Kidney glomerular epithelial cell (primary cell): ENCODE data around the gene WDFY1.
A peak's percentile ranks its signal among the peaks of the same experiment; 100 is the strongest.
"Not testable (repeated sequence)": the region's sequence is repeated elsewhere in the genome, so short reads cannot be mapped to it uniquely, and the experiment has no call there.

Experiments used
- DNase-seq: peaks from one replicate; lab custom pipeline; 2025; lab: John Stamatoyannopoulos, UW

The WDFY1 gene

DNA sequence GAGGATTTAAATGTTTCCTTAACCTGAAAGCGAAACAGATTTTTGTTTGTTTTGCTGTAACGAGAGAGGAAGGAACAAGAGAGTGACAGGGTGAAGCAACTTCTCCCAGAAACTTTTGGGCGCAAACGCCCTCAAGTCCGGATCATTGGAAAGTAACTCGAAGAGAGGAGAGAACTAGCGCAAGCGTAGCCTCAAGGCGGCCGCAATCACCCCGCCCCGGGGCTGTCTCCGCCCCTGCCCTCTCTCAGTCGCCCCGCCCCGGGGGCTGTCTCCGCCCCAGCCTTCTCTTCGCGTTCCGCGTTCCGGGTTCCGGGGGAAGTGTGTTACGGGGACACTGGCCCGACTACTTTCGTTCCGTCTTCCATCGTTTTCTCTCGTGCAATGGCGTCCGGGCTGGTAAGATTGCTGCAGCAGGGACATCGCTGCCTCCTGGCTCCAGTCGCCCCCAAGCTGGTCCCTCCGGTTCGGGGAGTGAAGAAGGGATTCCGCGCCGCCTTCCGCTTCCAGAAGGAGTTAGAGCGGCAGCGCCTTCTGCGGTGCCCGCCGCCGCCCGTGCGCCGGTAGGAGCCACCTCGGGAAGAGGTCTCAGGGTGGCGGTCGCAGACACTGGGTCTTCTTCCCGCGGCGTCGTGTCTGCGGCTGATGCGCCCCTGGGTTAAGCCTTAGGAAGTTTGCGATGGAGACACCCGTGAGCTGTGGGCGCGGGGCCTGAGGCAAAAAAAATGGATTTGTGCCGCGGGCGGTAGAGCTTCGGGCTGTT, 12.1 kb upstream of the WDFY1 start, which contains the start of gene MRPL44:
TSS of gene MRPL44 (plus strand) at position 372 of the 760 bp plus-strand sequence. CDS start at position 382, 10 bp downstream.
- peak; percentile 93 for DNase-seq

DNA sequence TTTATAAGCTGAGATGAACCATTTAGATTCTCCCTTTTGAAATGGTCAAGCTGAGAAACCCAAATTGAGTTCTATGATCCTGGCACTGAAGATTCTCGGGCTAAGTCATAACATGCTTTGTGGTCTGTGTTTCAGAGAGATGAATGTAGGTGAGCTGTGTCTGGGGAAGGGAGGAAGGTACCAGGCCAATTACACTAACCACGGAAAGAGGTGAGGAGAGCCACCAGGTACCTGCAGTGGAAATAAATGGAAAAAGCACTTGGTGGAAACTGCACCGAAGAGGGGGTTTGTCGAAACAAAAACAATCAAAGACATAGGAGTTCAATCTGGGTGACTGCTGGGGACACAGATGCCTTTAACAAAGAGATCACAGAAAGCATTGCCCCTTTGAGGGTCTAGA, 11.2 kb upstream of the WDFY1 start:
- DNase-seq = no peak

DNA sequence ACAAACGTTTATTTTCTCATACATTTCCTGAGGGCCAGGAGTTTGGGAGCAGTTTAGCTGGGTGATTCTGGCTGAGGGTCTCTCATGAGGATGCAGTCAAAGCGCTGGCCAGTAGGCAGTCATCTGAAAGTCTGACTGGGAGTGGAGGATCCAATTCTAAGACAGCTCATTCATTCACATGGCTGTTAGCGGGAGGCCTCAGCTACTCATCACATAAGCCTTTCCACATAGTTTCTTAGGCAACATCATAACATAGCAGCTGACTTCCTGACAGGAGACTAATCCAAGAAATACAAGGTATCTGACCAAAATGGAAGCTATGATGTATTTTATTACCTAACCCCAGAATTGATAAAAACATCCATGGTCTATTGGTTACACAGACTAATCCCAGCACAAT, 9.3 kb upstream of the WDFY1 start:
- DNase-seq = peak; percentile 52

DNA sequence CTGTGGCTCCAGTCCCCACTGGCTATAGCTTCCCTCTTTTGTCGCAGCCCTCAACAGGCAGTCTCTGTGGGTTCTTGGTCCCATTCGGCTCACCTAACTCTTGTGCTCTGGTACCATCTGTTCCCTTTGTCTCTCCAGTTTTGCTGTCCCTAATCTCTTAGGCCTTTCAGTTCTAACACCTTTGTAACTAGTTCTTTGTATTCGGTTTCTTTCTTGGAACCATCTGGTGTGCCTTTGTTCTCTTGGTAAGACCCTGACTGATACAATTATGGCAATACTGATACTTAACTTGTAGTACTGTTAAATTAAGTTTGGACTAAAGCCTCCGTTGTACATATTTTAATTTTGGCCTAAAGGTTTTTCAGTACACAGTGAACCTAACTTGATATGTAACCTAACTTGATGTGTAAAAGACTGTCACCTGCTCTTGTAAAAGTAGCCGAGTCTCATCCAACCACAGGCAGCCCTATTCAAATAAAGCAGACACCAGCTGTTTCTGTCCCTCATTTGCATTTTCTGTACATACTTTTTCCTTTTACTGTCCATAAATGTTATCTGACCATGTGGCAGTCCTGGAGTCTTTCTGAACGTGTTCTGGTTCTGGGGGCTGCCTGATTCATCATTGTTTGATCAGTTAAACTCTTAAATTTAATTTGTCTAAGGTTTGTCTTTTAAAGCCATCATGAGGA, 7.3 kb upstream of the WDFY1 start:
- no peak for DNase-seq

DNA sequence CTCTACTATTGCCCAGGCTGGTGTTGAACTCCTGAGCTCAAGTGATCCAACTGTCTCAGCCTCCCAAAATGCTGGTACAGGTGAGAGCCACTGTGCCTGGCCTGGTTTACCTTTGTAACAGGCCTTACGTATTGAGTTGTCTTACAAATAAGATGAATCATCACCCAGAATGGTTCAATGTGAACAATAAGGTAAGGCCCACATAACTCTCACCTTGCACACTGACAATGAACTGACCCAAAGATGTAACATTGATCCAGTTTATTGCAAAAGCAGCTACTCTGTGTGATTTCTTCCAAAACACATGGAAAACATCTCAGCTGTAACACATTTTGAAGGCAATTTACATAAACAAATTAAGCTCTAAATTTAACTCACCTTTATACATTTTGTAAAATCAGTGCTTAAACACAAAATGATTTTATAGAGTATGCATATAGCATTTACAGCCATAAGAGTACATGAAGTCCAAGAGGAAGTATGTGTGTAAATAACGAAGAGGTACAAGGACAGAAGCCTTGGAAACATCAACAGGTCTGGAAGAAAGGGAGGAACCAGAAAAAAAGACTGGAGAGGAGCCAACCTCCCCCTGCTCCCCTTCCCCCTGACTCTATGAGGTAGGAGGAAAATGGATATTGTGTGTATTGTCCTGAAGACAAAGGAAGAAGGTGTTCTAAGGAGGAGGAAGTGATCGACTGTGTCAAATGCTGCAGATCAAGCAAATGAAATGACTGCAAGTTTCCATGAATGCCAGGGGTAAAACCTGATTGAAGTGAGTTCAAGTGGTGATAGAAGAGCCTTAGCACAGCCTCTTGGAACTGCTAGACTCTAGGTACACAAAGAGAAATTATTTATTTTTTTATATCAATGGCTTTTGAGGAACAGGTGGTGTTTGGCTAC, 5.6 kb upstream of the WDFY1 start:
- no peak for DNase-seq

DNA sequence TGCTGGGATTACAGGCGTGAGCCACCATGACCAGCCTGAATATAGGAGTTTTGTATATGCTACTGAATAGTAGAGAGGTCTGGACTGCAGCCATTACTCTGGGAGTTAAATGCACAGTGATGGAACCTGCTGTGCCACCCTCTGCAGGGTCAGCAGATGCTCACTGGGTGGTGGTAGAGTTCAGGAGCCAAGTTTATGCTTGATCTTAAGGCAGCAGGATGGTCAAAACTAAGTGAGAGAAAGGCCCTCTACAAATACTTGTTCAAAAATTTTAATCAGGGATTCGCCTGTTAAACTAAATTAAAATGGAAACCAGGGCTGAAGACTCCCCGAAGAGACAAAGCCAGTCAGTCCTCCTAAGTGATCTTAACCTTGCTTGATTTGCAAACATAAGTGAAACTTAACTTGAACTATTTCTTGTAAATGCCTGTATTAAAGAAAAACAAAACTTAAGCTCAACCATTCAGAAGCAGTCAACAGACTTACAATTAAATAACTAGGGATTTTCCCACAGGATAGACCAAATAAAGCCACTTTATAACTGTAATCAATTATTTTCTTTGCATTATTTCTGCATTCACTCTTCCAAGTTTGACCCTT, 4.2 kb upstream of the WDFY1 start:
- DNase-seq = no peak

DNA sequence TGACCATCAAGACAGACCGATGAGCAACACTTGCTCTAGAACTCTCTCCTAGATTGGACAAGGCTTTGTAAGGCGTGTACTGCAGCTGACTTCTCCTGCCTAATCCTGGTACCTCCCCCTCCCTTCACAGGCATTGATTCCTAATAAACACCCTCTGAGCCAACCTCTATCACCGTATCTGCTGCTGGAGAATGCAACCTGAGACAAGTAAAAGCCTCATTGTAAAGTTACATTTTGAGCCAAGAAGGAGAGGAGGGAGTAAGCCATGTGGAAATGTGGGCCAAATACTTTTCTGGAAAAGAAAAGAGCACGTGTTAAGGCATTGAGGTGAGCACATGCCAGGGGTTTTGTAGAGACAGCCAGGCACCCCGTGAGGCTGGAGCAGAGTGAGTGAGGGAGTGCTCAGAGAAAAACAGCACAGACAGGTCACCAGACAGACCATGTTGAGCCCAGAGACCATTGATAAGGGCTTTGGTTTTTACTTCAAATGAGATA, 2.6 kb upstream of the WDFY1 start:
- no peak for DNase-seq

DNA sequence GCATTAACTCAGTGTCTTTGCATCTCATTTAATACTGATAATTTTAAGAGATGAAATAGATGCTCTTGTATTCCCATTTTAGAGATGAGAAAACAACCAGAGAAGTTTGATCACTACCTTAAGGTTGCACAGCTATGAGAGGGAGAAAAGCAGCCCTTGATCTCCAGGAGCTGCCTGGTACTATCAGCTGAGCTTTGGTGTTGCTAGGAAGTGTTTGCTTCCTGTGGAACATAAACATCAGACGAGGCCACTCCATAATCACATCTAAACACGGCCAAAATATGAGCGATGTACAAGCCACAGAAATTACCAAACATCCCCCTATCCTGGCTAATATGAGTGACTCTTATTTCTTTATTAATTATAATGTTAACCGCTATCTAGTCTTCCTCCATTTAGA, 620 bp upstream of the WDFY1 start:
- DNase-seq = no peak

DNA sequence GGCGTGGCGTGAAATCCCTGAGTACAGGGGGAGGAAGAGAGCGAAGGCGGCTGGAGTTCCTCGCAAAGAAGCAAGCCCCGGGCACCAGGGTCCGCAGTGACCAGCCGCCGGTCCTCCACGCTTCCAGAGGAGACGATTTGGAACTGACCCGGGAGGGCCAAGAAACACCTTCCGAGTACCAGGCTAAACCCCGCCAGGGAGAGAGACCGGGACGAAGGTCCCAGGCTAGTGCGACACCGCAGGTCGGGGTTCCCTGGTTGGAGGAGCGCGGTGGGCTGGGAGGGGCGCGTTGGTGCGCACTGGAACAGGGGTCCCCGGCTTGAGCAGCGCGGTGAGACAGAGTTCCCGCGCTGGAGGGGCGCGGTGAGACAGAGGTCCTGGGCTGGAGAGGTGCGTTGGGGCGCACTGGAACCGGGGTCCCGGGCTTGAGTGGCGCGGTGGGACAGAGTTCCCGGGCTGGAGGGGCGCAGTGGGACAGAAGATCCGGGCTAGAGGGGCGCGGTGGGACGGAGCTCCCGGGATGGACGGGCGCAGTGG, 901 bp downstream of the WDFY1 start:
- DNase-seq = no peak

DNA sequence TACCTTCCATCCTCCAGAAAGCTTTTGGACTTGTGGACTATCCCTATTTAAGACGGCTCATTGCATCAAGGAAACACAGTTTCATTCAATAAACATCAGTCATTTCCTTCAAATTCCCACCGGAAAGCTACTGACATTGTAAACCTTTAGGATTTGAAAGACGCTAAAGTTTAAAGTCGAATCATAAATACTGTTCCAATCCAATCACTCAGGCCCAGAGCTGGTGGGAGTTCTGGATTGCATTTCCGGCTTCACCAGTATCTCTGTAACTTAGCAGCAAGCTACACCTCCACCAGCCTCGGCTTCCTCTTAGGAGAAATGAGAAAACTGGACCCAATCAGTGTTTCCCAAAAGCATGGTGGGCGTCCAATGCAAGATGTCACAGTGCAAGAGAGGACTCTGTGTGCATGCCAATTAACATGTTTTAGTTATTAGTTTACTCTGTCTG, 1.6 kb downstream of the WDFY1 start:
- DNase-seq = peak; percentile 32

DNA sequence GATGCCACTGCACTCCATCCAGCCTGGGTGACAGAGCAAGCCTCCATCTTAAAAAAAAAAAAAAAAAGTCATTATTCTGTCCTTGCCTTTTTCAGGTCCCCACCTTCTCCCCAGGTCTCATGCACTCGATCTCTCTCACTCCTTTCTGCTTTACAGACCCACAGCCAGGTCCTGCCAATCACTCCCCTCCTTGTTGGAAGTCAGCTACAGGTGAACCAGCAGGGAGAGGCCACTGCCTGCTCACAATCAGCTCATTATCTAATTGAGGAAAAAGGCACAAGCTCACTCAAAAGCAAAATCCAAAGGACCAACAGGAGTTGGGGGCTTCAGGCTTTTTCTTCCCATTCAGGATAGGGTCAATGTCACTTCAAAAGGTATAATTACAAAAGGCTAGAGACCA, 2.0 kb downstream of the WDFY1 start:
- no peak for DNase-seq

DNA sequence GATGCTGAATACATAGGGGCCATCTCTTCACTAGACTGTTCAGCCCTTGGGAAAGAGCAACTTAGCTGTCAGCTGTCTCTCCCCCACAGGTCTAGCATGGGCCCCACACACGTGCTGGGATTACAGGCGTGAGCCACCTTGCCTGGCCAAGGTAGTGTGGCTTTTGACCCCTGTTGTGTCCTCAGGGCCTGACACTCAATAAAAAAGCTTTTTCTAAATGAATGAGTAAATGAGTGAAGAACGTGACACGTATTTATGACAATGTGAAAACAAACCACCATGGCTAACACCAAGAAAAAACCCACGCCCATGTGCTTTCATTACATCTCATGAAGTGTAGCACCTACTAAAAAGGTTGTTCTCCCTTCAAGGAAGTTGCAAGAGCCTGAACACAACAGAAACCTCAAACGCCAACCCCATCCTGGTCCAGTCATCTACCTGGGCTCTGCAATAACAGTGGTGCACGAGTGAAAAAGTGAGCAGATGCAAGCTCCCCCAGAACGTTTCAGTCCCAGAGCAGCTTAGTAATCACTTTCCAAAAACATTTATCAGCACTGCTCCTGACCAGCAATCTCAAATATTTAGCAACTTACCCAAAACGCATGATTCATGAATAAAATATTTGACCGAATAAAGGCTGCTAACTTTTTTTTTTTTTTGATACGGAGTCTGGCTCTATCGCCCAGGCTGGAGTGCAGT, 3.4 kb downstream of the WDFY1 start:
- peak; percentile 34 for DNase-seq

DNA sequence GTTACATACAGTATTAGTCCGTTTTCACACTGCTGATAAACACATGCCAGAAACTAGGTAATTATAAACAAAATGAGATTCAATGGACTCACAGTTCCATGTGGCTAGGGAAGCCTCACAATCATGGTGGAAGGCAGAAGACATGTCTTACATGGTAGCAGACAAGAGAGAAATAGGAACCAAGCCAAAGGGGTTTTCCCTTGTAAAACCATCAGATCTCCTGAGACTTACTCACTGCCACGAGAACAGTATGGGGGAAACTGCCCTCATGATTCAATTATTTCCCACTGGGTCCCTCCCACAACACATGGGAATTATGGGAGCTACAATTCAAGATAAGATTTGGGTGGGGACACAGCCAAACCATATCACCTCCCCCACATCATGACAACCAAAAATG, 5.7 kb downstream of the WDFY1 start:
- not testable (repeated sequence) for DNase-seq

DNA sequence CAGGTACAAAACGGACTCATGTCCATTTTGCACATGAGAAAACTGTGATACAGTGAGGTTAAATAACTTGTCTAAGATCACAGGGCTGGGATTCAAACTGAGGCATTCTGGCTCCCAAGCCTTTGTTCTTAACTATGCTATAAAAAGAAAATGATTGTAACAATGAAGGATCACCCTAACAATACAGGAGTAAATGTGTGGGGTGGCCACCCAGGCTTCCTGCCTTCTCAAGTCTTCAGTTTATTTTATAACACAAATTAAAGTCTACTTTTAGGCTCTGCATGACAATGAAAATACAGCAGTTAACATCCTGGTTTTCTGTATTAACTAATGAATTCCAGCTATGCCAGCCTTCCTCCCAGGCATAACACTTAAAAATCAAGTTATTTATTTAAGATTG, 7.6 kb downstream of the WDFY1 start:
- DNase-seq = no peak

DNA sequence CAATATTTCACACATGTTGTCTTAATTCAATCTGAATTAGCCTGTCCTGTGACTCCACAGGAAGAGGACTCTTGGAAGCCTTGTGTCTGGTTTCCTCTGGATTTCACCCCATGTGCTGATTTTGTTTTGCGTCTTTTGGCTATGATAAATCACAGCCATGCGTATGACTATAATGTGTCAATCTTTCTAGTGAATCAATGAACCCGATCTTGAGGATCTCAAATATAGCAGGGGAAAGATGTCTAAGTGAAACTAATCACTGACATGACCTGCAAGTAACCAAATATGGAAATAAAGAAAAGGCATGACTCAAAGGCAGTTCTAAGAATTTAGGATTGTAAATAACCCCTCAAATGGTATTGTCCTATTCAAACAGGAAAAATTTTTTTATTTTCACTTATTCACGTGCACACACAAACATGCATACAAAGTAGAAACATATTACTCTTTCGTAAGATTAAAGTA, 8.2 kb downstream of the WDFY1 start:
- DNase-seq = no peak

DNA sequence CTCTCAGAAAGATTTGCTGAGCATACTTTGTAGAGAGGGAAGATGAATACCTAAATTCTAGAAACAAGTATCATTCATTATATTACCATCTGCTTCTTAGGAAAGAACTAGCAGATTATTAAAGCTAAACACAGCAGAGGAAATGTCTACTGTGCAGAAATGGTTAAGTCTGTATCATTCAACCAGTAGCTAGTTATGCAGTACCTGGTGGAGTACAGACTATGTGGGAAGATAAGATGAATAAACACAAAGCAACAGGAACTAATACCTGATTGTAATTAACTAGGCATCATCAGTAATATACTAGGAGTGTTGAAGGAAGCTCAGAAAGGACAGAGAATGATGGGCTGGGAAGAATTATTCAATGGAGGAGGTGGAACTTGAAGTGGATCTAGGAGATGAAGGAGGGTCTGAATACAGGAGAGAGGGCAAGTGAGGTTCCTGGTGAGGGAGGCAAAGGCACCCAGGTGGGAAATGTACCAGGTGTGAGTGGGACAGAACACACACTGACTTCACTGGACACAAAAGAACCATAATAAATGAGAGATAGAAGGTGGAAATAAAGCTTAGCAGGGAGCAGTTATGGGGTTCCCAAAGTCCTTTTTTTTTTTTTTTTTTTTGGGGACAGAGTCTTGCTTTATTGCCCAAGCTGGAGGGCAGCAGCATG, 9.5 kb downstream of the WDFY1 start:
- DNase-seq = no peak

DNA sequence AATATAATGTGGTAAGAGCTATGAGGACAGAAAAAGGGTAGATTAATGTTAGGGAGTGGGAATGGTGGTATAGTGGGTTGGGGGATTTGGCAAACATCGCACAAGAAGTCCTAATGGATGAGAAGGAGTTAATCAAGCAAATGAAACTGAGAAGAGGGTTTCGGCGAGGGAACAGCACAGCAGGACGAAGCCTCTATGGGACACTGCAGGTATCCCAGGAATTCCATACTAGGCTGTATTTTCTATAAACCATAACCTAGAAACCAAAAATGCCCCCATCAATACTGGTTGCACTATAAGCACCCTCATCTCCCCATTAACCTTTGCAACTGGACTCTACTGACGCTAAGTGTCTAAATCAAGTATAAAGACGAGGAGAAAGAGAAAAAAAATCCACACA, 10.3 kb downstream of the WDFY1 start:
- DNase-seq = no peak

DNA sequence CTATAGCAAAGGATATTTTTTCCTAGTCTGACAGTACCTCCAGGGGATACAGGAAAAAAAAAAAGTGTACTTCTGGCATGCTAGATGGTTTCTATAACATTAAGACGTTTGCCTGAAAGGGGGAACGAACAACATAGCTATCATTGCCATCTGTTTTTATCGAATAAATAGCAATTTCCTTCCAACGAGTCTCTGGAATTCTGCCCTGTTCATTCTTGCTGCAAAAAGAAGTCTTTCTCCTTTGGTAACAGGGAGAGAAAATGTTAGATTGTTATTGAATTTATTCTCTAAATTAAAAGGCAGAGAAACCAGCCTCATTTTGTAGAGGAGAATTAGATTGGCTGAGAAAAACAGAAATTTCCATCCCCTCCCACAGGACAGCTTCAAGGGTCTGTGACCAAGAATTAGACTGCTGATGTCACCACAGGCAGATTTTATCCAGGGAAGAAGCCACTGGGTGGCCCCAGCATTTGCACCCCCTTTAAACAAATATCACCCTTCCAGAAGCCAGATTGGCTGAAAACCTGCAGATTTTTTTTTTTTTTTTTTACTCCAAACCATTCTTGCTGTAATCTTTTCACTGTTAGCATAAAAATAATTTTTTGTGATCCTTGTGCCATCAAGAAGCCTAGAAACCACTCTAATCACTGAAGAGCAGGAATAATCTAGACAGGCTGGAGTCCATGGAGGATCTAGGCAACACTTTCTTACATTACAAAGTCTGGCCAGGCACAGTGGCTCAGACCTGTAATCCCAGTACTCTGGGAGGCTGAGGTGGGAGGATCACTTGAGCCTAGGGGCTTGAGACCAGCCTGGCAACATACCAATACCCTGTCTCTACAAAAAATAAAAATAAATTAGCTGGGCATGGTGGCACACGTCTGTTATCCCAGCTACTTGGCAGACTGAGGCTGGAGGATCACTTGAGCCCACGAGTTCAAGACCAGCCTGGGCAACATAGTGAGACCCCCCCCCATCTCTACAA, 12.0 kb downstream of the WDFY1 start:
- DNase-seq = no peak
